OCI-M2 (cell line): ENCODE measurements around the gene NCKAP5.

Source experiments
- DNase-seq: peaks from one replicate; lab custom pipeline; 2025; ENCODE audit not compliant: unreplicated experiment; lab: John Stamatoyannopoulos, UW

The NCKAP5 gene

DNA sequence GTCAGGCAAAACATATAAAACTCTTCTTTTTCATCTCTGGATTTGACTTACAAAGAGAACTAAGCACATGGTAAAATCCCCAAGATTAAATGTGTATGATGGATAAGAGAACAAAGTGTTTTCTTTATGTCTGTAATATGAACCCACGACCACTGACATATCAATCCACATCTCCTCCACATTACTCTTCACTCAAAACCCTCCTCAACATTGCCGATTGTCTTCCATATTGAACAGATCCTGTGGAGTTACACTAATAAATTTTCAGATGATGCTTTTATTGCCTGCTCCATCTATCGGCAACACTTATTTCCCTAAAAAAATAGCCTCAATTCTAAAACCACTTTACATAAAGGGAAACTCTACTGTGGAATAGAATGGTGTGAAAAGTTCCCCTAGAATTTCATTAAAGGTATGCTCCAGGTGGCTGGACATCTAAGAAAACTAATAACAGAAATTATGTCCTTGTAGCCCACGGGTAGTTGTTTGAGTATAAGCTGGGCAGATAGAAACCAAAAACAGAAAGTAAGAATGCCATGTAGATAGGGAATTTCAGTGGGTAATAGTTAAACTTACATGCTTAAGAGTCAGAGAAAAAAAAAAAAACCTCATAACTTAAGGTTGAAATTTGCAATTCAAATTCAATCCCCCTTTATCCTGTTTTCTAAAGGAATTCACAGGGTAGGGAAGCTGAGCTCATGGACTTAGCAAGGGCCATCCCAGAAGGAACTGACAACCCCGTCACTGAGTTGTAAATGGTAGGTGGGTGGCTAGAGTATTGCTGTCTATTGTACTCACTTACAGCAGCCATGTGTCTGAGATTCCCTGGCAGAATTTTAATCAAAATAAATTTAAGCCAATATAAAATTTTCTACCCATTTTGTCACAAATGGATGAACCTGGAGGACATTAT, 592.8 kb downstream of the NCKAP5 start:
- no peak for DNase-seq

DNA sequence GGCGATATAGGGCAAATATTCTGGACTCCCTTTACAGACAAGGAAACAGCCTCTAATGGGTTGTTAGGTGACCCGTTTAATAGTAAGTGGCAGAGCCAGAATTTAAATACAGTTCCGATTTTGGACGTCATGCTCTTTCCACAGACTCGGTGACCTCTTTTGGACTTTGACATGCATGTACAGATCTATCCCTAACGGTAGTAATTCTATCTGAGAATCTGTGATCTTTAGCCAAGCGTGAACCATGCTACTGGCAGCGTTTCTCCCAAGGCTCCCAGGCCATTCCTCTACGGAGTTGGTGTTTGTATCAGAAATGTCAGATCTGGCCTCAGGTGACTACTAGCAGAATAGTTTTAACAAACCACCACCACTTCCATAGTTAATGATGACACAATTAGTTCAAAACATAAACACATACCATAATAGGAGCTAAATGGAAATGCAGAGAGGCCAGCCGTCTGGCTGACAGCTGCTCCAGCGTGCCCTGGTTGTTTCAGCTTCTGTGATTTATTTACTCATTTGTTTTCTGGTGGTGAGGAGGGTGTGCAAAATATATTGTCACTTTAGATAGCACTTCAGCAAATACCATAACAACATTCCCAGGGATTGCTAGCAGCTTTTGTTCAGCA, 593.7 kb downstream of the NCKAP5 start:
- DNase-seq, result no peak

DNA sequence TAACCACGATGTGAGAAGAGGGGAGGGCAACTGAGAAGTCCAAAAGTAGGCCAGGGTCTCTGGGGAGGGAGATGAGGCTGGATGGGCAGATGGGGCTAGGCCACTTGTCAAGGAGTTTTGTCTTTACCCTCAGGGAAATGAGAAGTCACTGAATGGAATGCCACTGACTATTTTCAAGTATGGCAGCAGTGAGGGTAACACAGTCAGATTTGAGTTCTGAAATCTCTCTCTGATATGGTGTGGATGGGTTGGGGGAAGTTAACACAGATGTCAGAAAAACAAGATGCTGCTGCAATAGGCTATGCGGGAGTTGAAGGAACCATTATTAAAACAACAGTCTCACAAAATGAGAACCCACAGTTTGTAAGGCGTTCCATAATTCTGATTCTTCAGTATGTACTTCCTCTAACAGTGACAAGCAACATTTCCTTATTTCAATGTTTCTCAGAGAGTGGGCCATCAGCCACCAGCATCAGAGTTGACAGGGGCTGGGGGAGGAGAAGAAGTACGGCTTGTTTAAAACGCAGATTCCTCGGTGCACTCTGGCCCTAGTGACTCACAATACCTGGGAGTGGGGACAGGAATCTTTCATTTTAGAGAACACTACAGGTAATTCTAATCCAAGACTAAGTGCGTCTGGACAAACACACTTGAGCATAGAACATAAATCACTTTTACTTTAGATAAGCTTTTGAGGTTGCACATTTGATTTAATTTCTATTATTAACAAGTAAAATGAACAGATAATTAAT, 596.8 kb downstream of the NCKAP5 start:
- no peak for DNase-seq

DNA sequence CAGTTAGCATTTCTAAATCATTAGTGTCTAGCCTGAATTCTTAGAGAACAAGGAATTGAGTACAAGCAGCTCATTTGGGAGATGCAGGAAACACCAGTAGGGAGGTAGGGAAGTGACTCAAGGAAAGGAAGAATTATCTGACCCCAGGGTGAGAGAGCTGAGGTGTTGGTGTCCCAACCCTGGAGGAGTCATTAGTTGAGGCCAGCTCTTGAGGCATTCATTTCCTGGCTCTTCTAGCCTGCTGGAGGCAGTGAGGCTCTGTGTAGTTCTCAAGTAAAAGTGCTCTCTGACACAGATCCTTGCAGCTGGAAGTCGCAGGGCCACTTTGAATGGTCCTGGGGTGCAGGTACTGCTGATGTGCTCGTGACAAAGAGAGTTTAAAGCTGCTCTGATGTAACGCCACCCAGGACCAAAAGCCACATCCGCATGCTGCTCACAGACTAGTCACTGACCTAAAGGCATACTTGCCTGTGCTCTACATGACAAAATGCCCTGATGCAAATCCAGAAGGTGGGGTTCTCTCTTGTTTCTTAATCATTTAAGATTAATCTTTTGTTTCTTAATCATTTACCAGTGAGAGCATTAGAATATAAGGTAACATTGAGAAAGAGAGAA, 598.8 kb downstream of the NCKAP5 start:
- no peak for DNase-seq

DNA sequence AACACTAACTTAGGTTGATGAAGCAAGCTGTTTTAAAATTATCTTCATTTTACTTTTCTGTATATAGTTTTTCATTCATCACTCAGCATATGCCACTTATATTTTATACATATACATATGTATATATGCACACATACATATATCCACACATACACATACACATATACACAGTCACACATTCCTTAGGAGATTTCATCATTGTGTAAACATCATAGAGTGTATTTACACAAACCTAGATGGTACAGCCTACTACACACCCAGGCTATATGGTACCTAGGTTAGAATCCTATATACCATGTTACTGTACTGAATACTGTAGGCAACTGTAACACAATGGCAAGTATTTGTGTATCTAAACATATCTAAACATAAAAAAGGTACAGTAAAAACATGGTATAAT, 602.8 kb downstream of the NCKAP5 start:
- DNase-seq, result no peak

DNA sequence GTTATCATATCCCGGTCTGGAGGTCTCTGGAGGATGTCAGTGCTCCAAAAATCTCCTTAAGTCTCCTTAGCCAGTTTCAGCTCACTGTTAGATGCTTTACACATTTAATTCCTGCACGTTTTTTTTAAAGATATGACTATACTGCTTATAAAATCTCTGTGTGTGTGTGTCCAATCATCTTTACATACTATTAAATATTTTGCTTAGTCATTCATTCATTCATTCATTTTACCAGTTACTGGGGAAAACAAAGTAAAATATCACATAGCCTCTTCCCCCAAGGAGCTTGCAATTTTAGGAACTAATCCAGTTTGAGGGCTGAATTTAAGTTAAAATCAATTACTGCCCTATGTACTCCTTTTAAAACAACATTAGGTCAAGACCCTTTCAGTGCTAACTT, 605.1 kb downstream of the NCKAP5 start:
- DNase-seq, result no peak

DNA sequence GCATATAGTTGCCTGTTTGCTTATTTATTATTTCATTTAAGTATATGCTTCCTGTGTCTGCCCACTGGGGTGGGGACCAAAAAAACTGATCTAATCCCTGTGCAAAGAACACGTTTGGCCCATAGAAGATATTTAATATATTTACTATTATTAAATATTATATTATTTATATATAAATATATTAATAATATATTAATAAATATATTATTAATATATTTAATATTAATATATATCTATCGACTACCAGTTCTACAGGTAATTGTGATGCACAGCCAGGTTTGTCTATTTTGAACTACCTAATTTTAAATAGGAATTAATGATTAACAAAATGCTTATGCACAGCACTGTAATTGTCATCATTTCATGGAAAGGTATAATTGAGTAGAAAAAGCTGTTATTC, 609.4 kb downstream of the NCKAP5 start:
- no peak for DNase-seq

DNA sequence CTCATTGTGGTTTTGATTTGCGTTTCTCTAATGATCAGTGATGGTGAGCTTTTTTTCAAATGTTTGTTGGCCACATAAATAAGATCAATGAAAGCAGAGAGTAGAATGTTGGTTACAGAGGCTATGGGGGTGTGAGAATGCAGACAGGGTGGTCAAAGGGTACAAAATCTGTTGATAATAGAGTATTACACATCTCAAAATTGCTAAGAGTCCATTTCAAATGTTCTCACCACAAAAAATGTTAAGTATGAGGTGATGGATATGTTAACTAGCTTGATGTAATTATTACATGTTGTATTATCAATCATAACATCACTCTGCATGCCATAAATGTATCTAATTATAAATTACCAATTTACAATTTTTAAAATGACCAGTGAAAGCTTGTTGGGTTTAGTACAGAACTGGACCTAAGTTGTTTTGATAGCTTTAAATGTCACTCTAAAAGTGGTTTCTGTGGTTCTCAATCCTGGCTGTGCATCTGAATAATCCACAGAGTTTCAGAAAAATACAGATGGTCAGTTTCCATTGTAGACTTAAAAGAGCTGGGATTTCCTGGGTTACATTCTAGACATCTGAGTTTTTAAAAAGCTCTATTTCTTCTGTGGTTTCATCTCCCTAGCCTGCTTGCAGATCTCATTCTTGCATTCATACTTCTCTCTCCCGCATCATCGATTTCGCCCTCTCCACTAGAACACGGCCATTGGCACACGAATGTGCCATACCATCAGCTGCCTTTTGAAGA, 612.2 kb downstream of the NCKAP5 start:
- no peak for DNase-seq

DNA sequence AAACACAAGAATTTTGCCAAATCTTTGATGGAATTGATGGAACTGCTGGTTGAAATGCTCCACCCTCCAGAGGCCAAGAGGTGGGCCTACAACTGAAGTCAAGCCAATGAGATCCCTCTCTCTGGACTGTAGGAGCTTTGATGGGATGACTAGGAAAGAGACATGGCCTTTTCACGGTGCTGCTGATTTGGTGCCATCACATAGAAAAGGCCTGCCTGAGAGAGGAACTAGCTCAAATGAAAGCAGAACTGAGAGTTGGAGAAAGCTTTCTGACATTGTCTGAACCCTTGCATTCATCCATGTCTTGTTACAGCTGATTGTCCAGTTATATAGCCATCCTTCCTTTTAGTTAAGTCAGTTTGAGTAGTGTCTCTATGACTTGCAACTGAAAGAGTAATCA, 614.5 kb downstream of the NCKAP5 start:
- DNase-seq, result no peak

DNA sequence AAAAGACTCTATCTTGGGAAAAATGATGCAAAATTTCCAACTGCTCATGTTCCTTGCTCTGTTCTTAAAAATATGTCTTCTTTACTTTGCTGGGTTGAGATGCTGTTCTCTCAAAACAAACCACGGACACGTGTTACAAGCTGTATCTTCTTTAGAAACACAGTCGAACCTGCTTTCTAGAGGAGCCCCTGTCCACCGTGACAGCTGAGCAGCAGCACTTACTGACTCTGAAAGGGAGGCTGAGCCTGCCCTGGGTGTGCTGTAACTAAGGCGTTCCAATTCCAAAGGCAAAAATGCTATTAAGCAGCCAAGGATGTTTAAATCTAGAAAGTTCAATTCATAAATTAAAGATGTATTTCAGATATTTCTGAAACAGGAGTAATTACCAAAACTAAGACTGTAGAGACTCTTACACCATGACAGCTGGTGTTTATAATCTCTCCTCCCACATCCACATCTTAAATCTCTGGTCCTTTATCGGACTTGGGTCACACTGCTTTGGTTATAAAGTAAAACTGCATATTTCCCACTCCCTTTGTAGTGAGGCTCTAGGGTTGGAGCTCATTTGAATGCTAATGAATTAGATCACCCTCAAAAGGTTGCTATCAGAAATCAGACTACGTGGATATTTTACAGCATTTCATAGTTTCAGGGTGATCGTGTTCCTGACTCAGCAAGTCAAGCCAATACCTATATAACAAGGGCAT, 617.1 kb downstream of the NCKAP5 start:
- no peak for DNase-seq

DNA sequence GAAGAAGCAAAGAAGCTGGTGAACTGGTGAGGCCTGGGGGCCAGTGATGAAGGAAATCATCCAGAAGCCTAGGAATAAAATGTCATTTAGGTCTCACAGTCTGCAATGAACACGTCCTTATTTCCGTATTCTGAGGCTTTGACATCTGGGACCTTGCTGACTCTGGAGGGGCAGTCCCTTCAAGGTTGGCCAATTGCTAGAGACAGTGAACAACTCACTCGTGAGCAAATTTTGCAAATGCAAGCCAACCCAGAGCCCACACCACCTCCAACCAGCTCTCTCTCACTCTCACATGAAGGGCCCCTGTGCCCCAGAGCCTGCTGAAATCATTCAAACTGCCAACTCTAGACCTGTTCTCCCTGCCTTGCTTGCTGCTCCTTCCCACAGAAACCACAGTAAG, 619.2 kb downstream of the NCKAP5 start:
- DNase-seq, result no peak

DNA sequence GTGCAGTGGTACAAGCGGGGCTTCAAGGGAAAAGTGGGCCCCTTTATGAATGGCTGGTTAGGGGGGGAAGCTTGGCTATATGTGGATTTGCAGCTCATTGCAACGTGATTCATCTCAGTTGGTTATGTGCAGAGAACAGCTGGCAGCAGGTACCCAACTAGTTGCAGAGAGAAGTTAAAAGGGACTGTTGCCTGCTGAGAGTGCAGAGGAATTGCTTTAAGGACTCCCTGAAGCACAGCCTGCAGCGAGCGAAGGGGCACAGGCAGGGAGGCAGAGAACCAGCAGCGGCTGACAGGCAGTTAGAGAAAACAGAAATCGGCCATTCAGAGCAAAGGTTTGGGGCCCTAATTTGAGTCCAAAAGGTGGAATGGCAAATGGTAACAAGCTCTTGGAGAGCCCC, 620.1 kb downstream of the NCKAP5 start:
- DNase-seq, result no peak

DNA sequence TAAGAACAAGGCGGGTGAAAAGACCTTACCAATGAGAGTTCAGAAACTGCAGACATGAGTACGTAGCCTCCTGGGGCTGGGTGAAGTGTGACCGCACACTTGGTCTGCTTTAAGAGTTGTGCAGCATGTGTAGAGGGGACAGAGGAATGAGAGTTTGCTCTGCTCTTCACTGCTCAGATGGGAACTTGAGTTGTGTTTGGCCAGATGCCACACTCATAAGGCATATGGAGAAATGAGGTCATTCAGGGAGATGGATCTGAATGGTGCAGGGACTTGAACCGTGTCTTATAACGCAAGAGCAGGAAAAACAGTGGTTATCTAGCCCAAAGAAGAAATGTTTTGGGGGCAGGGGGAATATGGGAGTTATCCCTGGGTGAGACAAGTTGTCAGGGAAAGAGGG, 624.4 kb downstream of the NCKAP5 start:
- no peak for DNase-seq

DNA sequence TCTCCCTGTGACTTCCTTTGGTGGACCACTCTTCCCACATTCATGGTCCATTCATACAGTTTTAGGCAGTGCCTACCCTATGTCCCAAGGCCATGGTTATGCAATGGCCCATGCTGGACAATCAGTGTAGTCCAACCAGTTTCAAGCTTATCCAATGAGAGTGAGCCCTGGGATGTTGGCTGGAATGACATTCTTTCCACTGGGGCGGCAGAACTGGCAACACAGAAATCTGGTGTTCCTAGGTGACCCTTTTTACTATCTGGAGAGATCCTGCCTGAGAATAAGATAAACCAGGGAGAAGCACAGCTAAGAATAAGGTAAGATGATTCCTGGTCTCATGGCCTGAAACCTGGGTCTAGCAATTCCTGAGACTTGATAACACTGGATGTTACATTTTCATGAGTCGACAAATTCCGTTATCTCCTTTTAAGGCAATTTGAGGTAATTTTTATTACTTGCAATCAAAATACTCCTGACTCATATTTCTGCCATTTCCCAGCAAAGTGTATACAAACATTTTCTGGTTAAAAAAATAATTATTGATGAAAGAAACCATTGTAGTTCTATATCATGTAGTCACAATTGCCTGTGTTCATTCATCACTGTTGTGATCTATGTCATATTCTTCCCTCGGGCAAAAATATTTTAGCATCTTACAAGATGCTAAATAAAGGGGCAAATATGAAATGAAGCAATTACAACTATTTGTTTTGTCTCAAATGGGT, 626.8 kb downstream of the NCKAP5 start:
- DNase-seq, result no peak

DNA sequence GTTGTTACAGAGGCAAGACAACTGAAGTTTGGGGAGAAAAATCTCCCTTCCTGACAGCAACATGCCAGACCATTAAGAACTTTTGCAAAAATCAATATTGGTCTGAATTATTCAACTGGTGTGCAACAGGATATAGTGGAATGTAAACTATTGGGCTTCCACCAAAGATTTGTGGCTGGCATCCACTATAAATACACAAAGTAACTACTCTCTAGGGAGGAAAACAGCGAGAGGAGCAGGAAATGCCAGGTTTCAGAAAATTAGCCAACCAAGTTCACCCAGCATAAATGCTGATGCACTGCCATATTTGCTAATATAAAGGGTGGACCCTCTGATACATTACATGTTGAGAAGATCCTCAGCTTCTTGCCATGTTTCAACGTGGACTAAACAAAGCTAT, 630.6 kb downstream of the NCKAP5 start:
- DNase-seq, result no peak

DNA sequence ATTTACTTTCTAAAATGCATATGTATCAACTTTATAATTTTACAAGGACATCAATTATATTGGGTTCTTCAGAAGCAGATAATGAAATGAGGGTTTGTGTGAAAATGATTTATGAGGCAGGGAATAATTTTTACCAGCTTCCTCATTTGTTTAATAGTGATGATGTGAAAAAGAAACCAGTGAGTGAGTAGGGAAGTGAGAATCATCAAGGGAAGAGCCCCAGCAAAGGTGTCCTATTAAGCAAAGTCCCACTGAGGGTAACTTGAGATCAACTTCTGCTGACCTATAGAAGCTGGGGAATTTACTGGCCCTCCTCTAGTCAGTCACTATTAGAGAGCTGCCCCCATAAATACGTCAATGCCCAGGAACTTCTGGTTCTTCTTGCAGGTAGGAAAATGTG, 631.5 kb downstream of the NCKAP5 start:
- no peak for DNase-seq

DNA sequence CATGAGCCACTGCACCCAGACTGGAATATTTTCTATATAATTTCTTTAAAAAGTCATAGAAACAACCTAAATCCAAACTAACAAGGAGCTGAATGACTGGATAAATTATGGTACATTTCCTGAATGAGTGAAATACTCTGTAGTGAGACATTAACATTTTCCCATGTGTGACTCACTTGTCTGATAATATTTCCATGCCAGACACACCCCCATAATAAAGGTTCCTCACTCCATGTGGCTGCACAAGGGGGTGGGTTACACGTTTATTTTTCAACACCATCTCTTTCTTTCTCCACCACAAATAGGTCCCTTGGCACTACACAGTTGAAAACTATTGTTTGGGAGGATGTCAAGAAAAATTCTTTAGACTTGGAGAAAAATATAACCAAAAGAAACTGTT, 632.0 kb downstream of the NCKAP5 start:
- no peak for DNase-seq

DNA sequence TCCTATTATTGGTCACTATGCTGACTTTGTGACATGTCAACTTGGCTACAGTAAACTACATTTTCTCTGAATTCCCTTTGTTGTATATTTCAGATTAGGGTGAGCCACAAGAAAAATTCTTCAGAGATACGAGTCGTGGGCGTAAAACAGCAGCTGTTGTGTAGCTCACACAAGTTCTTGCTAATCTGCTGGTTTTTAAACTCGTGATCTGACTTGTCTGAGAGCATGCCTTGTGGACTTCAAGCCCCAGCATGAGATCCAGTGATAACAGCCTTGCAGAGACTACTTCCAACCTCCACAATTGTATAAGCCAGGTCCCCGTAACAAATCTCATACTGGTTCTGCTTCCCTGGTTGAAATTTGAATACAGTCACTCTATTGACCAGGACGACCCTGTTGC, 638.5 kb downstream of the NCKAP5 start:
- DNase-seq, result no peak

DNA sequence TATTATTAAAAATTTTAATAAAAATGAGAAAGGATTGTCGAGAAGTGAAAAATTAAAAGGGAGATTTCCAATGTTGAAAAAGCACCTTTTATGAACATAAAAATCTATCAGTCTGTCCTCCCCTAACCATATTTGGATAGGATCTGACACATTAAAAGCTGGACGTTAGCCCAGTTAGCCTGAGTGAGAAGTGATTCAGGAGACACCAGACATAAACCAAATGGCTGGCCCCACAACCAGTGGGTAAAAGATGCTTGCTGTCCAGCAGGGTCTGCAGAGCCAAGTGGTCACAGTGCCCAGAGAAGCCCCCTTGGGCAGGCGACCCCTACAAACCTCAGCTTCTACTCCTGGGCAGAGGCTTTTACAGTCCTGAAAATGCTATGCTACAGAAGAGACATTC, 644.5 kb downstream of the NCKAP5 start:
- DNase-seq, result no peak
